Measurements from ENCODE around the gene ESYT2. TPM values are rescaled to one million over a fixed set of nuclear protein-coding genes. Genes with fewer than 3 reads are reported as not detected.

The ESYT2 gene
- total RNA-seq, 1 donor from 2014 or later = 31.8 TPM

DNA sequence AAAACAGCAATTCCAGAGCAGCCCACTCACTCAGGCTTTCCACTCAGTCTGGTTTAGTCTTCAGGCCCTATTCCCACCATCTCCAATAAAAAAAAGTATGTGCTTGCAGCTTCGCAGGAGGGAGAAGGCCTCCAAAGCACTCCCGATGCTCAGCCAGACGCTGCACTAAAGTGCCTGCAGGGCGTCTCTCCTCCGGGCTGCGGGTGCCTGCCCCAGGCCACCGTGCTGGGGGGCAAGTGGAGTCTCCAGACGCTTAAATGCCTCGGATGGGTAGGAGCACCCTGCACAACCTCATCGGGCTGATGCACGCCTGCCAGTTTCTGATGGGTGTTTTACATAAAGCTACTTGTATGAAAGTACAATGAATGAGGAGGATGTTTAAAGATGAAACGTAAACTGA lies 93.4 kb downstream of the ESYT2 start:
- Mint-ChIP-seq H3K4me3 (ENCODE audit: unreplicated experiment) (no peak overlapping the region), H3K27me3 (ENCODE audit: unreplicated experiment) (no peaks in the 10 kb centered on the region), H3K4me1 (ENCODE audit: unreplicated experiment) (no peaks in the 10 kb centered on the region), H3K36me3 (ENCODE audit: low read depth, unreplicated experiment) (peaks cover 26% of the 10 kb centered on the region), H3K9me3 (ENCODE audit: unreplicated experiment) (no peaks in the 10 kb centered on the region), H3K27ac (ENCODE audit: unreplicated experiment) (no peak overlapping the region)
- no peak for DNase-seq (ENCODE audit: low spot score)
- TF ChIP-seq, protein P1, sequence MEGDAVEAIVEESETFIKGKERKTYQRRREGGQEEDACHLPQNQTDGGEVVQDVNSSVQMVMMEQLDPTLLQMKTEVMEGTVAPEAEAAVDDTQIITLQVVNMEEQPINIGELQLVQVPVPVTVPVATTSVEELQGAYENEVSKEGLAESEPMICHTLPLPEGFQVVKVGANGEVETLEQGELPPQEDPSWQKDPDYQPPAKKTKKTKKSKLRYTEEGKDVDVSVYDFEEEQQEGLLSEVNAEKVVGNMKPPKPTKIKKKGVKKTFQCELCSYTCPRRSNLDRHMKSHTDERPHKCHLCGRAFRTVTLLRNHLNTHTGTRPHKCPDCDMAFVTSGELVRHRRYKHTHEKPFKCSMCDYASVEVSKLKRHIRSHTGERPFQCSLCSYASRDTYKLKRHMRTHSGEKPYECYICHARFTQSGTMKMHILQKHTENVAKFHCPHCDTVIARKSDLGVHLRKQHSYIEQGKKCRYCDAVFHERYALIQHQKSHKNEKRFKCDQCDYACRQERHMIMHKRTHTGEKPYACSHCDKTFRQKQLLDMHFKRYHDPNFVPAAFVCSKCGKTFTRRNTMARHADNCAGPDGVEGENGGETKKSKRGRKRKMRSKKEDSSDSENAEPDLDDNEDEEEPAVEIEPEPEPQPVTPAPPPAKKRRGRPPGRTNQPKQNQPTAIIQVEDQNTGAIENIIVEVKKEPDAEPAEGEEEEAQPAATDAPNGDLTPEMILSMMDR (IDR thresholded peaks at IDR 0.05; ENCODE audit: unreplicated experiment) = no peak

DNA sequence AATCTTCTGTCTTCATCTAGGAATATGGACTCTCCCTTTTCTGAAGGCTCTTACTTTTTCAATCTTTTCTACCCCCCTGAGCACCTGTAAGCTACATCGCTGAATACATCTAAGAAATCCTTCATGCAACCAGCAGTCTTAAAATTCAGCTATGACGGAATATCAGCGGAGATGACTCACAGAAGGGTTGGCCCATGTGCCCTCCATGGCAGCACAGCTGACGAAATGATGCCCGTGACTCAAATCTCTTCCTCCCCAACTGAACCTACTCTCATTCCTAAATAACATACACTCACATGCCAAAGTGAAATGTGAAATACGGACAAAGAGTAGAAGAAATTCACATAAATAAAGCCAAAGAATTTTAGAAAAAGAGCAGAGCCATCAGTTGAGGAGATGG lies 94.4 kb downstream of the ESYT2 start:
- Mint-ChIP-seq H3K9me3 (ENCODE audit: unreplicated experiment) (no peaks in the 10 kb centered on the region), H3K27me3 (ENCODE audit: unreplicated experiment) (peaks cover under 1% of the 10 kb centered on the region), H3K4me1 (ENCODE audit: unreplicated experiment) (peaks cover 4% of the 10 kb centered on the region), H3K4me3 (ENCODE audit: unreplicated experiment) (no peak overlapping the region), H3K27ac (ENCODE audit: unreplicated experiment) (no peak overlapping the region), H3K36me3 (ENCODE audit: low read depth, unreplicated experiment) (peaks cover 27% of the 10 kb centered on the region)
- no peak for DNase-seq (ENCODE audit: low spot score)
- TF ChIP-seq, protein P1 (IDR thresholded peaks at IDR 0.05; ENCODE audit: unreplicated experiment) = no peak

DNA sequence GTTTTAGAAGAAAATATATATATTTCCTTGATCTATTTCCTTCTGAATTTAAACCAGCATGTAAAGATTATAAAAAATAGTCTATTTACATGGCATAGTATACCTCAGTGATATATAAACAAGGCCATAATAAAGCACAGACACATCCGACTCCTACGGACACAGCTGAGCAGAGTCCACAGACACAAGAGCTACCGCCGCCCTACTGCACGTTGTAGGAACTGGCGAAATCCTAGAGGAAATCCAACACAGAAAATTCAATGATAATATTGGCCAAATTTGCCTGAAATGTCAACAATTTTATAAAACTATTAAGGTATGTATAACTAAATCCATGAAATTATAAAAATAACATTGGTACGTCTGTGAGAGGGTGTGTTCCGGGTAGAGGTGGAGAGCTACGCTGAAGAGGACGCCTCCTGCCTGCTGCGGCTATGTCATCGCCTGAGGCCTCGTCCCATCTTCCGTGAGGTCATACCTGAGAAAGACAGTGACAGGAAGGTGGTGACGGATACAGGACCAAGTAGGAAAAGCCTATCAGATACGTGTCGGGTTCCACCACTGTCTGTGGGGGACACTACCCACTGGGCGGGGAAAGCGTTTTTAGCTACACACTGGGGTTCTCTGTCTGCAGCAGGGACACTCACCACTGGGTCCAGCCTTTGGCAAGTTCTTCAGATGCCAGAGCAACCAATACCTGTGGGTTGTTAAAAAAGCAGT lies 95.4 kb downstream of the ESYT2 start:
- Mint-ChIP-seq H3K36me3 (ENCODE audit: low read depth, unreplicated experiment) (peaks cover 29% of the 10 kb centered on the region), H3K4me3 (ENCODE audit: unreplicated experiment) (no peak overlapping the region), H3K27me3 (ENCODE audit: unreplicated experiment) (peaks cover 3% of the 10 kb centered on the region), H3K9me3 (ENCODE audit: unreplicated experiment) (no peaks in the 10 kb centered on the region), H3K27ac (ENCODE audit: unreplicated experiment) (peak overlapping the region; percentile 21), H3K4me1 (ENCODE audit: unreplicated experiment) (peaks cover 6% of the 10 kb centered on the region)
- no peak for DNase-seq (ENCODE audit: low spot score)
- TF ChIP-seq, protein P1 (IDR thresholded peaks at IDR 0.05; ENCODE audit: unreplicated experiment) = no peak

DNA sequence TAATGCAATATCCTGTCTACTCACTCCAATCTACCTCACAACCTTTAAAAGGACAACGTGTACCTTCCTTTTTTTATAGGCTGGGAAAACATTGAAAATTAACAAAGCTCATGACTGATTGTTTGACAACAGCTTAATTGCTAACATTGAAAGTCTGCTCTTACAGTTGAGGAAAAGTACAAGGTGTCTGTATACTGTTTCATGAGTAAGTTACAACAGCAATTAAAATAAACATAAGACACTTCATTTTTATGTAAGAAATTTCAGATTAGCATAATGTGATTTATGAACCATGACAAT lies 96.1 kb downstream of the ESYT2 start:
- Mint-ChIP-seq H3K36me3 (ENCODE audit: low read depth, unreplicated experiment) (peaks cover 29% of the 10 kb centered on the region), H3K27me3 (ENCODE audit: unreplicated experiment) (peaks cover 3% of the 10 kb centered on the region), H3K4me3 (ENCODE audit: unreplicated experiment) (no peak overlapping the region), H3K9me3 (ENCODE audit: unreplicated experiment) (no peaks in the 10 kb centered on the region), H3K27ac (ENCODE audit: unreplicated experiment) (no peak overlapping the region), H3K4me1 (ENCODE audit: unreplicated experiment) (peaks cover 6% of the 10 kb centered on the region)
- TF ChIP-seq, protein P1 (IDR thresholded peaks at IDR 0.05; ENCODE audit: unreplicated experiment) = no peak
- DNase-seq (ENCODE audit: low spot score) = no peak

DNA sequence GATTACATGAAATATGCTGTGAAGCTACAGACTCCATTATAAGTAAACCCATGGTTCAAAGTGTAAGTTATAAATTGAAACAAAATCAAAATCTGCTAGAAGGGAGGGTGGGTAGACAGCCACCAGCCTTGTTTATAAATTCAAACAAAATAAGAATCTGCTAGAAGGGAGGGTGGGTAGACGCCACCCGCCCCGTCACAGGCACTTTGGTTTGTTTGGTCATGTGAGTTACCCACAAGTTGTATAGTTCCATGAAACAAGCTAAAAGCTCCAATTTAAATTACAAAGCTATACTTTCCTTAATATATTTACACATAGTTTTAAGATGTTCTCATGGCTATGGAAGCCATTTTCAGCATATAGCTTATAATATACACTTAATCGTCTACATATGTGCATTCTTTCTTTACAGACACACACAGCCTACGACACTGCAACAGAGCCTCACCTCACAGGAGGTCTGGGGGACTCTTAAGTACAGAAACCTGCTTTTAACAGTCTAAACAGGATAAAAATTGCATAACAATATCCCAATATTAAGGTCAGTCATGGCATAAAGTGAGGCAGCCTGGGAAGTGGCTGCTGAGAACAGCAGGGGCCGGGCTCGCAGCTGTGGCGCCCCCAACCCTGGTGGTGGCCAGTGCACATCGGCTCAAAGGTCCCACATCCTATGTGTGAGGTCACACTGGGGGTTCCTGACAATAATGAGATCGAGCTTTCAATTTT lies 96.7 kb downstream of the ESYT2 start:
- H3K9me3 Mint-ChIP-seq (ENCODE audit: unreplicated experiment) = no peaks in the 10 kb centered on the region

More for the DNA sequence above, 96.7 kb downstream of the ESYT2 start:
- no peak for DNase-seq (ENCODE audit: low spot score)
- H3K4me1 Mint-ChIP-seq (ENCODE audit: unreplicated experiment) = peaks cover 6% of the 10 kb centered on the region
- peaks cover 29% of the 10 kb centered on the region for H3K36me3 Mint-ChIP-seq (ENCODE audit: low read depth, unreplicated experiment)
- peaks cover 3% of the 10 kb centered on the region for H3K27me3 Mint-ChIP-seq (ENCODE audit: unreplicated experiment)
- H3K4me3 Mint-ChIP-seq (ENCODE audit: unreplicated experiment) = no peak overlapping the region
- no peak overlapping the region for H3K27ac Mint-ChIP-seq (ENCODE audit: unreplicated experiment)
- TF ChIP-seq, protein P1 (IDR thresholded peaks at IDR 0.05; ENCODE audit: unreplicated experiment) = no peak

Measured in endothelial cell (in vitro differentiated cells).